GM10266 (cell line): ENCODE results near the gene DYRK1A.

Experiments
- DNase-seq: peaks from one replicate; pipeline ENCODE4 v3.0.0; 2012; ENCODE audit errors: extremely low spot score
- TF ChIP-seq, protein P1 (sequence below): IDR thresholded peaks from 2 replicates; pipeline ENCODE4 v1.5.1; 2012; ENCODE audit warnings: mild to moderate bottlenecking, low read depth; ENCODE audit not compliant: control insufficient read depth, insufficient read depth; ENCODE audit errors: missing control alignments

The DYRK1A gene

DNA sequence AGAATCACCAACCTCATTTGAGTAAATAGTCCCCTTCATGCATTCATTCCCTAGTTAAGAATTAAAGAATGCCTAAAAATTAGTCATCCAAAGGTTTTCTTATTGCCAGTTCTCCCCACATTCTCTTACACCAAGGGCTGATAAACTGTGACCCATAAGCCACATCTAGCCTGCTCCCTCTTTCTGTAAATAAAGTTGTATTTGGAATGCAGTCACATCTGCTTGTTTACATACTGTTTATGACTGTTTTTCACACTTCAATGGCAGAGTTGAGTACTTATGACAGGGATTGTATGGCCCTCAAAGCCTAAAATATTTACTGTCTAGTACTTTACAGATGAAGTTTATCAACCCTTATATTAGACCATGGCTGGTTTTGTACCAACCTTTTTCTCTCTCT is 16.1 kb upstream of the DYRK1A start:
- TF ChIP-seq, protein P1, sequence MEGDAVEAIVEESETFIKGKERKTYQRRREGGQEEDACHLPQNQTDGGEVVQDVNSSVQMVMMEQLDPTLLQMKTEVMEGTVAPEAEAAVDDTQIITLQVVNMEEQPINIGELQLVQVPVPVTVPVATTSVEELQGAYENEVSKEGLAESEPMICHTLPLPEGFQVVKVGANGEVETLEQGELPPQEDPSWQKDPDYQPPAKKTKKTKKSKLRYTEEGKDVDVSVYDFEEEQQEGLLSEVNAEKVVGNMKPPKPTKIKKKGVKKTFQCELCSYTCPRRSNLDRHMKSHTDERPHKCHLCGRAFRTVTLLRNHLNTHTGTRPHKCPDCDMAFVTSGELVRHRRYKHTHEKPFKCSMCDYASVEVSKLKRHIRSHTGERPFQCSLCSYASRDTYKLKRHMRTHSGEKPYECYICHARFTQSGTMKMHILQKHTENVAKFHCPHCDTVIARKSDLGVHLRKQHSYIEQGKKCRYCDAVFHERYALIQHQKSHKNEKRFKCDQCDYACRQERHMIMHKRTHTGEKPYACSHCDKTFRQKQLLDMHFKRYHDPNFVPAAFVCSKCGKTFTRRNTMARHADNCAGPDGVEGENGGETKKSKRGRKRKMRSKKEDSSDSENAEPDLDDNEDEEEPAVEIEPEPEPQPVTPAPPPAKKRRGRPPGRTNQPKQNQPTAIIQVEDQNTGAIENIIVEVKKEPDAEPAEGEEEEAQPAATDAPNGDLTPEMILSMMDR, result no peak
- no peak for DNase-seq

DNA sequence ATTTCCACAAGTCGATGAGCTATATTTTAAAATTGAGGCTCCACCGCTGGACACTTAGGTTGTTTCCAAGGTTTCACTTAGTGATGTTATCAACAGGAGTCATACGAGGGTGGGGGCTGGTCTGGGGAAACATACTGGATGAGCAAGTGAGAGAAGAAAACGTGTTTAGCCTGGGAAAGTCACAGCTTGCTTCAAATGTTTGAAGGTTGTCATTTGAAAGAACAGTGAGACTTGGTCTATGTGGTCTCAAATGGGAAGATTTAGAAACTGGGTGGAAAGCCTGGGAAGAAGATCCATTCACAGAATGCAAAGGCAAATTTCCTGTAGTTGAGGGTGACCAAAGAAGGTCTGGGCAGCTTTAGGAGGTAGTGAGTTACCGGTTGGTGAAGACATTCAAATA is 9.9 kb upstream of the DYRK1A start:
- DNase-seq, result no peak
- TF ChIP-seq, protein P1, result no peak

DNA sequence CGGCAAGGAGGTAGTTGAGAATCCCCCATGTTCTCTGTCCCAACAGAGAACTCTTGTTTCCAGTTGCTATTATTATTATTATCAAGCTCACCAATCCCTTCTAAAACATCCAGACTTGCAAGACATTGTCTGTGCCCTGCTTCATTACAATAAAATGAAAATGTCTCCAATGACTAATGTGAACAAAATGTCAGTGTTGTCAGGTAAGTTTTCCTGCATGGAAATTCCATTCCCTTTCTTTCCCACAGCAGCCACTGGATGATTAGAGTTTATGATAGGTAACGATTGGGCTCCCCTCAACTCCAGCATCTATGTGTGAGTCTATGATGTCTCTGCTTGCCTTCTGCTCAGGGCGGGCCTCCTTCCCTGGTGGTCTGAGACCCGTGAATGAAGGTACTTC is 8.9 kb upstream of the DYRK1A start:
- TF ChIP-seq, protein P1, result no peak

DNA sequence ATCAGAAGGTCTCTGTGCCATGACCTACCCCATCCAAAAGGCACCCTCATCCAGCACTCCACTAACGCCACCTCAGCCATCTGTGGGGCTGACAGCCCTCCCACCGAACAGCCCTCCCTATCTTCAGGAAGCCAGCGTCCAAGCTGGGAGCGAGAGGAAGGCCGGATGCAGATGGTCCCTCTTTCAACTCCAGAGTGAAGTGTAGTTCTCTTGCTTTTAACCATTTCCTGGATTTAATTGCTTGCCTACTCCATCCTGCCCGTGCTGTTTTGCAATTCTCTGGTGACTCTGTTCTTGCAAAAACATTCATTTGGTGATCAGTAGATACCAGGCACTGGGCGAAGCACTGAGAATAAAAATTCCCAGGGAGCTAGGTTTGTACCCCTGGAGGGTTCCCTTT is 8.2 kb upstream of the DYRK1A start:
- DNase-seq, result no peak
- TF ChIP-seq, protein P1, result no peak

More for the DNA sequence above, 8.9 kb upstream of the DYRK1A start:
- DNase-seq, result no peak

DNA sequence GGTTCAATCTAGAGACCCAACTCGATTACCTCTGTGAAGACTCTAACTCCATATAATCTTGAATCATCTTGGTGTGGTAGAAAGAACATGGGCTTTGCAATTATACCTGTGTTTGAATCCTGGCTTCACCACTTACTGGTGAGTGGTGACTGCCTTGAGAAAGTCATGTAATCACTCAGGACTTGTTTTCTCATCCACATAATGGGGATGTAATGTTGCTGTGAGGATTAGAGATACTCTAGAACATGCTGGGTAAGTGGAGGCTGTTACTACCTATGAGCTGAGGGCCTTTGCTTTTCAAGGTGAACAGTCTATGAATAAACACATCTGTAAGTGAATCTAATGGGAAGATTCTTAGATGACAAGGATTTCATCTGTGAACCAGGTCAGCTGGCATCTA is 2.6 kb upstream of the DYRK1A start:
- DNase-seq, result no peak
- TF ChIP-seq, protein P1, result no peak

DNA sequence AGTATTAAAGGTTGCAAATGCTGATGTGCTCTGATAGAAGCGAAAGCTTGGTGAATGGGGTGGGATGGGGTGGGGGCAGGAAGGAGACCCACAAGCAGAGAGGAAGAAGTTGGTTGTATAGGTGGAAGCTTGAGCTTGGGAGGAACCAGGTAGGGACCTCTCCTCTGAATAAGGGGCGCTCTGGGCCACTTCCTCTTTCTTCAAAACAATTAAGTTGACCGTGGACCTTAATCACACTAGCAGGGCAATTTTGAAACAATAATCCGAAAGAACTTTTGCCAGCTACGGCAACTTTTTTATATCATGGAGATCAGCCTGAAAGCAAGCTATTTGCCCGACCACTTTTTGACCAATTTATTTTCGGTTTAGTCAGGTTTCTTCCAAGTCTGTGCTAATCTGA is 1.9 kb upstream of the DYRK1A start:
- TF ChIP-seq, protein P1, result no peak
- no peak for DNase-seq

DNA sequence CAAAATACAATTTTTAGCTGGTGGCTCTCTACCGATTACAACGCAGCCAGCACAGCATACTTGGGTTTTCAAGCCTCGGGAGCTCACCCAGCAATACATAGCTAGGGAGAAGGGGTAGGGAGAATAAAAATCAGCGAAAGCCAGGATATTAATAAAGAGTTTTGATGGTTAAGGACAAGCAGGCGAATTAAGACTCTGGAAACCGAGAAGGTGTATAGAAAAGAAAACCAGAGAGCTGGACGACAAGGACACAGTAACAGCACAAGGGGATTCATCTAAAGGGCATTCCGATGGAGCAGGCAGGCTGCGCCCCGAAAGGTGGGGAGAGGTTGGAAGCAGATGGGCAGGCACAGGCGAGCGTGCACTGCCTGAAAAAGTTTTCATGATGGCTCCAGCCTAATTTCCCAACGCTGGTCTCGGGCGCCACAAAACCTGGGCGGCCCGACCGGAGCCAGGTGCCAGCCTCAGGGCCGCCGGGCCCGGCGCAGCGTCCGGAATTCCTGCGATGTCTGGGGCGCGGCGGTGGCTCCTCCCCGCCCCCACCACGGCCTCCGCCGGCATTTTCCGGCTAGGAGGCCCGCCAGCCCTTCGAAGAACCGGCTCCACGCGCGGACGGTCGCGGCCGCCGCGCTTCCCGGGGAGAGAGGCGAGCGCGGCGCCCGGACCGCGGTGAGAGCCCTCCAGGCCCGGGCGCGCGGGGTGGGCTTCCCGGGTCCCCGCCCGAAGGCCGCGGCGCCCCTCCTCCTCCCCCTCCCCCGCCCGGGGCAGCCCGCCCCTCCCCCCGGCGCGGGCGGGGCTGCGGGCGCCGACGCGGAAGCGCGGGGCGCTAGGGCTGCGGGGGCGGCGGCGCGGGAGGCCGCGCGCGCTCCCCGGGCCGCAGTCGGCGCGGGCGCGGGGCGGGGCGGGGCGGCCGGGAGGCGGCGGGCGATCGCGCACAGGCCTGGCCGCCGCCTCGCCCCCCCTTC is 774 bp upstream of the DYRK1A start:
- no peak for DNase-seq

More for the DNA sequence above, 774 bp upstream of the DYRK1A start:
- TF ChIP-seq, protein P1, result no peak
